NCI-H446 (cell line): ENCODE measurements around the gene MAP3K2.

Experiments
- DNase-seq, 2 experiments: peaks; one replicate each; lab custom pipeline; 2025; lab: John Stamatoyannopoulos, UW

The MAP3K2 gene

GRCh38 chr2:127387655-127388422 is at the start of gene MAP3K2:
TSS of gene MAP3K2 (minus strand) at chr2:127387975. CDS start at chr2:127343129, 44,846 bp downstream.
- DNase-seq, result peak; percentile 68 to 96

- DNase-seq, result no peak
Observed at GRCh38 chr2:127437056-127437455, 49.3 kb upstream of the MAP3K2 start.

GRCh38 chr2:127434515-127434914 is 46.7 kb upstream of the MAP3K2 start:
- DNase-seq, result no peak

- DNase-seq, result no peak
Observed at GRCh38 chr2:127431408-127432023, 43.7 kb upstream of the MAP3K2 start.

GRCh38 chr2:127429844-127430425 is 42.2 kb upstream of the MAP3K2 start:
- no peak for DNase-seq

- DNase-seq, result no peak
Observed at GRCh38 chr2:127429291-127429690, 41.5 kb upstream of the MAP3K2 start.

GRCh38 chr2:127428815-127429109 is 41.0 kb upstream of the MAP3K2 start:
- DNase-seq, result no peak

GRCh38 chr2:127428057-127428814 is 40.5 kb upstream of the MAP3K2 start:
- DNase-seq, result no peak

- DNase-seq, result no peak
Observed at GRCh38 chr2:127427376-127428056, 39.7 kb upstream of the MAP3K2 start.

GRCh38 chr2:127426501-127427354 is 39.0 kb upstream of the MAP3K2 start:
- no peak for DNase-seq

GRCh38 chr2:127425540-127426490 is 38.0 kb upstream of the MAP3K2 start:
- no peak for DNase-seq

- no peak for DNase-seq
Observed at GRCh38 chr2:127424598-127425520, 37.1 kb upstream of the MAP3K2 start.

GRCh38 chr2:127423880-127424279 is 36.1 kb upstream of the MAP3K2 start:
- DNase-seq, result no peak

GRCh38 chr2:127423478-127423843 is 35.7 kb upstream of the MAP3K2 start:
- DNase-seq, result no peak

GRCh38 chr2:127422559-127423477 is 35.0 kb upstream of the MAP3K2 start:
- no peak for DNase-seq

- DNase-seq, result no peak
Observed at GRCh38 chr2:127421871-127422558, 34.2 kb upstream of the MAP3K2 start.

GRCh38 chr2:127421116-127421800 is 33.5 kb upstream of the MAP3K2 start:
- no peak for DNase-seq
